ENCODE measurements around the gene CPSF4L. TPM values are rescaled to one million over a fixed set of nuclear protein-coding genes. Genes with fewer than 3 reads are reported as not detected.
A peak's percentile ranks its signal among the peaks of the same experiment; 100 is the strongest.

The CPSF4L gene
- total and polyA plus RNA-seq, 2 of the 13 experiments (the other 11 are each of a cell fraction or from before 2014, with no cell fraction given), result 0.73 to 1.6 TPM

DNA sequence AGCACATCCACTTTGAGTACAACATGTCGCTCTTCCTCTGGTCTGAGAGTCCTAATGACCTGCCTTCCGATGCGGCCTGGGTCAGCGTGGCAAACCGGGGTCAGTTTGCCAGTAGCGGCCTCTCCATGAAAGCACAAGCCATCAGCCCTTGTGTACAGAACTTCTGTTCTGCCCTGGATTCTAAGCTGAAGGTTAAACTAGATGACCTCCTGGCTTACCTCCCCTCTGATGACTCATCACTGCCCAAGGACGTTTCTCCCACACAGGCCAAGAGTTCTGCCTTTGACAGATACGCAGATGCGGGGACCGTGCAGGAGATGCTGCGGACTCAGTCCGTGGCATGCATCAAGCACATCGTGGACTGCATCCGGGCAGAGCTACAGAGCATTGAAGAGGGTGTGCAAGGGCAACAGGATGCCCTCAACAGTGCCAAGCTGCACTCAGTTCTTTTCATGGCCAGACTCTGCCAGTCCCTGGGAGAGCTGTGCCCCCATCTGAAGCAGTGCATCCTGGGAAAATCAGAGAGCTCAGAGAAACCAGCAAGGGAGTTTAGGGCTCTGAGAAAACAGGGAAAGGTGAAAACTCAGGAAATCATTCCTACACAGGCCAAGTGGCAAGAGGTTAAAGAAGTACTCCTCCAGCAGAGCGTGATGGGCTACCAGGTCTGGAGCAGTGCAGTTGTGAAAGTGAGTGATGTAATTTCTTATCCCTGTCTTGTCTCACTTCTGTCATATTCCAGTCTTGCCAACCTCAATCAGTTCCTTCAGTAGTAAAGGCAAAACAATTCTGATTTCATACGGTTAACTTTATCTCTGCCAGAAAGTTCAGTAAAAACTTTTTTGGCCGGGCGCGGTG, 60.2 kb downstream of the CPSF4L start (continued):
- TF ChIP-seq PRDM4 (CRISPR knock-in tag; IDR thresholded peaks at IDR 0.05; ENCODE audit: borderline replicate concordance) (no peak), ZNF329 (CRISPR knock-in tag; IDR thresholded peaks at IDR 0.05; ENCODE audit: low read depth) (0 out of 2 replicates have a peak, but pooled peaks have one; percentile 19), MAF1 (CRISPR knock-in tag; IDR thresholded peaks at IDR 0.05; ENCODE audit: borderline replicate concordance) (no peak), HNF4A (CRISPR knock-in tag; IDR thresholded peaks at IDR 0.05) (peak; percentile 92), ZBTB21 (CRISPR knock-in tag; IDR thresholded peaks at IDR 0.05) (no peak), ZNF678 (CRISPR knock-in tag; IDR thresholded peaks at IDR 0.05) (no peak), ZNF501 (CRISPR knock-in tag; IDR thresholded peaks at IDR 0.05) (peak; percentile 83), TOE1 (CRISPR knock-in tag; IDR thresholded peaks at IDR 0.05) (no peak), ZNF44 (CRISPR knock-in tag; IDR thresholded peaks at IDR 0.05) (no peak), DPF2 (CRISPR knock-in tag; IDR thresholded peaks at IDR 0.05; ENCODE audit: borderline replicate concordance, low read depth) (peak; percentile 99), ZKSCAN5 (CRISPR knock-in tag; IDR thresholded peaks at IDR 0.05) (no peak), ZNF138 (CRISPR knock-in tag; IDR thresholded peaks at IDR 0.05; ENCODE audit: low read depth) (no peak), RNF2 (conservative IDR thresholded peaks at IDR 0.05; ENCODE audit: low read depth) (peak; percentile 46; the same call in 1 of the 2 replicates), SMC3 (IDR thresholded peaks at IDR 0.05; ENCODE audit: low read length) (peak; percentile 17; the same call in 1 of the 2 replicates), SOX13 (IDR thresholded peaks at IDR 0.05) (peak; percentile 71; the same call in 1 of the 2 replicates), SOX13 (CRISPR knock-in tag; conservative IDR thresholded peaks at IDR 0.05 in 1 of 2, IDR thresholded peaks at IDR 0.05 in 1 of 2) (peak in 1 of 2 experiments; percentile 92; a peak in 2 of 4 replicates), ZNF432 (CRISPR knock-in tag; IDR thresholded peaks at IDR 0.05; ENCODE audit: borderline replicate concordance) (no peak), EEA1 (CRISPR knock-in tag; IDR thresholded peaks at IDR 0.05; ENCODE audit: borderline replicate concordance) (no peak), ZNF350 (CRISPR knock-in tag; IDR thresholded peaks at IDR 0.05; ENCODE audit: borderline replicate concordance, low read depth) (peak; percentile 96), ZNF382 (CRISPR knock-in tag; IDR thresholded peaks at IDR 0.05; ENCODE audit: borderline replicate concordance) (no peak), ZNF354B (CRISPR knock-in tag; IDR thresholded peaks at IDR 0.05) (no peak)
- TF ChIP-seq, protein P1, sequence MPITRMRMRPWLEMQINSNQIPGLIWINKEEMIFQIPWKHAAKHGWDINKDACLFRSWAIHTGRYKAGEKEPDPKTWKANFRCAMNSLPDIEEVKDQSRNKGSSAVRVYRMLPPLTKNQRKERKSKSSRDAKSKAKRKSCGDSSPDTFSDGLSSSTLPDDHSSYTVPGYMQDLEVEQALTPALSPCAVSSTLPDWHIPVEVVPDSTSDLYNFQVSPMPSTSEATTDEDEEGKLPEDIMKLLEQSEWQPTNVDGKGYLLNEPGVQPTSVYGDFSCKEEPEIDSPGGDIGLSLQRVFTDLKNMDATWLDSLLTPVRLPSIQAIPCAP (CRISPR knock-in tag; IDR thresholded peaks at IDR 0.05; ENCODE audit: low read depth), result no peak
- TF ChIP-seq, protein P2, sequence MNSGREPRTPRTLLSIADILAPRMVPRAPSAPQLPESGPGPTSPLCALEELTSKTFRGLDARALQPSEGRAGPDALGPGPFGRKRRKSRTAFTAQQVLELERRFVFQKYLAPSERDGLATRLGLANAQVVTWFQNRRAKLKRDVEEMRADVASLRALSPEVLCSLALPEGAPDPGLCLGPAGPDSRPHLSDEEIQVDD (CRISPR knock-in tag; IDR thresholded peaks at IDR 0.05; ENCODE audit: borderline replicate concordance), result no peak
- TF ChIP-seq, protein P3, sequence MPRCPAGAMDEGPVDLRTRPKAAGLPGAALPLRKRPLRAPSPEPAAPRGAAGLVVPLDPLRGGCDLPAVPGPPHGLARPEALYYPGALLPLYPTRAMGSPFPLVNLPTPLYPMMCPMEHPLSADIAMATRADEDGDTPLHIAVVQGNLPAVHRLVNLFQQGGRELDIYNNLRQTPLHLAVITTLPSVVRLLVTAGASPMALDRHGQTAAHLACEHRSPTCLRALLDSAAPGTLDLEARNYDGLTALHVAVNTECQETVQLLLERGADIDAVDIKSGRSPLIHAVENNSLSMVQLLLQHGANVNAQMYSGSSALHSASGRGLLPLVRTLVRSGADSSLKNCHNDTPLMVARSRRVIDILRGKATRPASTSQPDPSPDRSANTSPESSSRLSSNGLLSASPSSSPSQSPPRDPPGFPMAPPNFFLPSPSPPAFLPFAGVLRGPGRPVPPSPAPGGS (CRISPR knock-in tag; IDR thresholded peaks at IDR 0.05), result peak; percentile 88

Measured in HepG2 (cell line).